GM23248 (cell line): Measurements from ENCODE around the gene AP2B1.

Source experiments
- EZH2 ChIP-seq: fragments of 200-600 bp; sonication (generic); IDR thresholded peaks from 2 replicates; pipeline ENCODE4 v1.6.1; 2018; ENCODE audit warnings: antibody characterized with exemption, mild to moderate bottlenecking; ENCODE audit not compliant: insufficient read depth, poor library complexity, severe bottlenecking
- EZH2phosphoT487 ChIP-seq: fragments of 200-600 bp; sonication (generic); IDR thresholded peaks from 2 replicates; pipeline ENCODE4 v1.6.1; 2018; ENCODE audit warnings: antibody characterized with exemption, moderate library complexity, mild to moderate bottlenecking, low read depth; ENCODE audit not compliant: insufficient read depth

GRCh38 chr17:35653619-35654361, 66.7 kb downstream of the AP2B1 start:
- TF ChIP-seq EZH2phosphoT487 (no peak), EZH2 (no peak)
